OCI-LY3 (cell line): Measurements from ENCODE around the gene UNCX.

Source experiments
- H2AFZ ChIP-seq: fragments of 200-600, 300-600 bp; shearing (Covaris generic); 2 replicates; pipeline ENCODE4 v1.6.0; 2014; ENCODE audit warnings: antibody characterized with exemption, low read depth, low read length
- H3K27ac ChIP-seq: fragments of 200-600, 300-600 bp; sonication (generic); 2 replicates; pipeline ENCODE4 v1.5.1; 2014; ENCODE audit warnings: mild to moderate bottlenecking, low read length, moderate library complexity, mixed read lengths
- H3K27me3 ChIP-seq: fragments of 200-600, 300-600 bp; sonication (generic); 2 replicates; pipeline ENCODE4 v1.6.1; 2014; ENCODE audit warnings: low read depth, low read length, mixed read lengths
- H3K36me3 ChIP-seq: fragments of 200-600, 300-600 bp; sonication (generic); replicated peaks from 2 replicates; pipeline ENCODE3; 2014; ENCODE audit warnings: low read depth, low read length, mixed read lengths
- H3K4me1 ChIP-seq: fragments of 300-600, 200-600 bp; sonication (generic); 2 replicates; pipeline ENCODE4 v1.6.1; 2014; ENCODE audit warnings: low read length, mixed read lengths
- H3K4me2 ChIP-seq: fragments of 200-600, 300-600 bp; sonication (generic); 2 replicates; pipeline ENCODE4 v1.6.1; 2014; ENCODE audit warnings: low read length, mixed read lengths
- H3K4me3 ChIP-seq: fragments of 300-600, 200-600 bp; sonication (generic); 2 replicates; pipeline ENCODE4 v1.5.1; 2014; ENCODE audit warnings: antibody characterized with exemption, mild to moderate bottlenecking, low read length, moderate library complexity
- H3K79me2 ChIP-seq: fragments of 300-600, 200-600 bp; shearing (Covaris generic); 2 replicates; pipeline ENCODE4 v1.6.1; 2014; ENCODE audit warnings: mild to moderate bottlenecking, low read length, mixed read lengths
- H3K9ac ChIP-seq: fragments of 300-600, 200-600 bp; shearing (Covaris generic); 2 replicates; pipeline ENCODE4 v1.6.0; 2014; ENCODE audit warnings: mild to moderate bottlenecking, low read length, moderate library complexity
- H3K9me3 ChIP-seq: fragments of 200-600, 300-600 bp; shearing (Covaris generic); 2 replicates; pipeline ENCODE4 v1.6.1; 2014; ENCODE audit warnings: low read length, mixed read lengths; ENCODE audit not compliant: insufficient read depth
- H4K20me1 ChIP-seq: fragments of 200-600, 300-600 bp; sonication (generic); 2 replicates; pipeline ENCODE4 v1.6.1; 2016; ENCODE audit warnings: low read length, mixed read lengths; ENCODE audit not compliant: insufficient read depth
- EZH2phosphoT487 ChIP-seq: fragments of 200-600 bp; shearing (Covaris generic); IDR thresholded peaks from 2 replicates; pipeline ENCODE4 v1.6.1; 2018; ENCODE audit warnings: antibody characterized with exemption, mixed run types, low read depth
- TF ChIP-seq, protein P1 (sequence below): fragments of 200-600, 300-600 bp; sonication (generic); IDR thresholded peaks from 2 replicates; pipeline ENCODE4 v1.5.1; 2014; ENCODE audit warnings: antibody characterized with exemption, low read length, low read depth

The UNCX gene

DNA sequence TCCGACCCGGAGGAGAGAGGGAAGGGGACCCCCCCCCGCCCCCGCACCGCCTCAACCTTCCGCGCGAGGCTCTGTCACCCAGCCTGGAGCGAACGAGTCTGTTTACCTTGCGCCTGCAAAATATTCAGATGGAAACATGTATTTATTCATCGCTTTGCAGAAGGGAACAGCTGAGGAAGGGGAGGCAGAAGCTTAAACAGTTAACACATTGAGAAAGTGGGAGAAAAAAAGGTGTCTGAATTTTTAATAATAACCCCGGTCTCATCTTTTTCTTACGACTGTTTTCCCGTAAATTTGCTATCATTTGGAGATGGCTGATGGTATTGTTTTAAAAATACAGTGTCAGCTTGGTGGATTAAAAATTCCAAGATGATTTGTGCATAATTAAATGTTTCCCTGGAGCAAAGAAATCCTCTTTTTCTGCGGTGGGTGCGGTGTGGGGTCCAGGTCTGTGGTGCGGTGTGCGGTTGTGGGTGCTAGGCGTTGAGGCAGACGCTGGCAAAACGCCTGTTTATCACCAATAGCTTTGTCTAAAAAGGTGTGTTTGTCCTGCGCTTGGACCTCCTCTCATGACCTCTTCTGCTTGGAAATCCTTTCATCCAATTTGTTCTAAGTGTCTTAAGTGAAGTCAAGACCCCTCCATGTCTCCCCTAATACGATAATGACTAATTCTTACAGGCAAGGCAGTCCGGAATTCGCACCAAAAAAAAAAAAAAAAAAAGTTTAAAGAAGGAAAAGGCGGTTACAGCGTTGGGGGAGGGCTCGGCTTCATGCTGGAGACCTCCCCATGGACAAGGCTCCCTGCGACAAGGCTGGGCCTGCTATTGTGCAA, 1.6 kb downstream of the UNCX start:
- Histone ChIP-seq H3K4me2 (no peak overlapping the region), H3K36me3 (no peaks in the 10 kb centered on the region), H3K27me3 (no peaks in the 10 kb centered on the region), H3K79me2 (no peaks in the 10 kb centered on the region), H3K4me1 (no peaks in the 10 kb centered on the region), H3K4me3 (no peak overlapping the region), H3K9me3 (no peaks in the 10 kb centered on the region), H2AFZ (no peak overlapping the region), H3K9ac (no peak overlapping the region), H4K20me1 (no peaks in the 10 kb centered on the region), H3K27ac (no peak overlapping the region)
- no peak for TF ChIP-seq EZH2phosphoT487
- TF ChIP-seq, protein P1, sequence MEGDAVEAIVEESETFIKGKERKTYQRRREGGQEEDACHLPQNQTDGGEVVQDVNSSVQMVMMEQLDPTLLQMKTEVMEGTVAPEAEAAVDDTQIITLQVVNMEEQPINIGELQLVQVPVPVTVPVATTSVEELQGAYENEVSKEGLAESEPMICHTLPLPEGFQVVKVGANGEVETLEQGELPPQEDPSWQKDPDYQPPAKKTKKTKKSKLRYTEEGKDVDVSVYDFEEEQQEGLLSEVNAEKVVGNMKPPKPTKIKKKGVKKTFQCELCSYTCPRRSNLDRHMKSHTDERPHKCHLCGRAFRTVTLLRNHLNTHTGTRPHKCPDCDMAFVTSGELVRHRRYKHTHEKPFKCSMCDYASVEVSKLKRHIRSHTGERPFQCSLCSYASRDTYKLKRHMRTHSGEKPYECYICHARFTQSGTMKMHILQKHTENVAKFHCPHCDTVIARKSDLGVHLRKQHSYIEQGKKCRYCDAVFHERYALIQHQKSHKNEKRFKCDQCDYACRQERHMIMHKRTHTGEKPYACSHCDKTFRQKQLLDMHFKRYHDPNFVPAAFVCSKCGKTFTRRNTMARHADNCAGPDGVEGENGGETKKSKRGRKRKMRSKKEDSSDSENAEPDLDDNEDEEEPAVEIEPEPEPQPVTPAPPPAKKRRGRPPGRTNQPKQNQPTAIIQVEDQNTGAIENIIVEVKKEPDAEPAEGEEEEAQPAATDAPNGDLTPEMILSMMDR, result no peak

DNA sequence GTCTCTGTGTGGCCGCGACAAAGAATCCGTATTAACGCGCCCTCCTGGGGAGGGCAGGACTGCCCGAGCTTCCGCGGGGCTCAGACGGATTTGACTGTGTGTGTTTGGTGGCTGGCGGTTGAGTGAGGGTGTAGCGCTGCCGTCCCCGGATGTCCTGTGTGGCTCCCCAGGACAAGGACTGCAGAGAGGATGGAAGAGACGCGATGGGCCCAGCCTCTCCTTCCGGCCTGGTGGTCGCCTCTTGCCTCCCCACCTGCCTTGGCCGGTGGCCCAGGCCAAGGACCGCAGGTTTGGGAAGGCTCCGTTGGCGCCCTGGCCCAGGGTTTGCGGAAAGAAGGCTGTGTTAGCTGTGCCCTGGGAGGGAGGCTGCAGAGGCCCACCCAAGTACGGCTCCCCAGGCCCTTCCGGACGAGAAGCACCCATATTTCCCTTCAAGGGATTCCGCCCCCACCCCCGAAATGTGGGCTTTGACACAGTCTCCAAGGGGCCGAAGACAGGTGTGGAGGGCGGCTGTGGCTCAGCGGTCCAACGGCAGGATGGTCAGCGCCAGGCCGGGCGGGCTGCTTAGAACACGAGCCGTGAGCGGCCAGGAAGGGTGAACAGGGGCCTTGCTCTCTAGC, 2.3 kb downstream of the UNCX start:
- TF ChIP-seq EZH2phosphoT487, result no peak
- TF ChIP-seq, protein P1, result no peak
- no peaks in the 10 kb centered on the region for H3K36me3 ChIP-seq
- H3K4me3 ChIP-seq, result no peak overlapping the region
- H3K27me3 ChIP-seq, result no peaks in the 10 kb centered on the region
- H3K9me3 ChIP-seq, result no peaks in the 10 kb centered on the region
- no peak overlapping the region for H3K9ac ChIP-seq
- no peaks in the 10 kb centered on the region for H3K4me1 ChIP-seq
- H3K27ac ChIP-seq, result no peak overlapping the region
- no peaks in the 10 kb centered on the region for H3K79me2 ChIP-seq
- H3K4me2 ChIP-seq, result no peak overlapping the region
- H4K20me1 ChIP-seq, result no peaks in the 10 kb centered on the region
- no peak overlapping the region for H2AFZ ChIP-seq

DNA sequence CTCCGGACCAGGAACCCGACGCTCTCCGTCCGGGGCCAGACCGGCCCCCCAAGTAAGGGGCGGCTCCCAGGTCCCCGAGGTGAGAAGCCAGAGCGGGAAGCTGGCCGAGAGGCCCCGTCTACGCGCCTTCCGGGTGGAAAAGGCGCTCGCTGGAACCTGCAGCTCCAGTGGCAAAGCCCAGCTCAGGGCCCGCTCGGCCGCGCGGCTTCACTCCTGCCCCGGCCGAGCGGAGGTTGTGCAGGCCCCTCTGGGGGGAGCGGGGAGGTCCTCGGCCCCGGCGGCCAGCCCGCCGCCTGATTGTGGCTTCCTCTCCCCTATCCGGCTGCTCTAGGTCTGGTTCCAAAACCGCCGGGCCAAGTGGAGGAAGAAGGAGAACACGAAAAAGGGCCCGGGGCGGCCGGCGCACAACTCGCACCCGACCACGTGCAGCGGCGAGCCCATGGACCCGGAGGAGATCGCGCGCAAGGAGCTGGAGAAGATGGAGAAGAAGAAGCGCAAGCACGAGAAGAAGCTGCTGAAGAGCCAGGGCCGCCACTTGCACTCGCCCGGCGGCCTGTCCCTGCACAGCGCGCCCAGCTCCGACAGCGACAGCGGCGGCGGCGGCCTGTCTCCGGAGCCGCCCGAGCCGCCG, 2.9 kb downstream of the UNCX start:
- no peak overlapping the region for H3K9ac ChIP-seq
- no peak overlapping the region for H3K4me3 ChIP-seq
- no peaks in the 10 kb centered on the region for H3K9me3 ChIP-seq
- no peaks in the 10 kb centered on the region for H3K36me3 ChIP-seq
- no peaks in the 10 kb centered on the region for H3K4me1 ChIP-seq
- H3K27me3 ChIP-seq, result no peaks in the 10 kb centered on the region
- no peak overlapping the region for H2AFZ ChIP-seq
- no peaks in the 10 kb centered on the region for H3K79me2 ChIP-seq
- H3K27ac ChIP-seq, result no peak overlapping the region
- TF ChIP-seq EZH2phosphoT487, result no peak
- TF ChIP-seq, protein P1, result no peak
- H3K4me2 ChIP-seq, result no peak overlapping the region
- no peaks in the 10 kb centered on the region for H4K20me1 ChIP-seq

DNA sequence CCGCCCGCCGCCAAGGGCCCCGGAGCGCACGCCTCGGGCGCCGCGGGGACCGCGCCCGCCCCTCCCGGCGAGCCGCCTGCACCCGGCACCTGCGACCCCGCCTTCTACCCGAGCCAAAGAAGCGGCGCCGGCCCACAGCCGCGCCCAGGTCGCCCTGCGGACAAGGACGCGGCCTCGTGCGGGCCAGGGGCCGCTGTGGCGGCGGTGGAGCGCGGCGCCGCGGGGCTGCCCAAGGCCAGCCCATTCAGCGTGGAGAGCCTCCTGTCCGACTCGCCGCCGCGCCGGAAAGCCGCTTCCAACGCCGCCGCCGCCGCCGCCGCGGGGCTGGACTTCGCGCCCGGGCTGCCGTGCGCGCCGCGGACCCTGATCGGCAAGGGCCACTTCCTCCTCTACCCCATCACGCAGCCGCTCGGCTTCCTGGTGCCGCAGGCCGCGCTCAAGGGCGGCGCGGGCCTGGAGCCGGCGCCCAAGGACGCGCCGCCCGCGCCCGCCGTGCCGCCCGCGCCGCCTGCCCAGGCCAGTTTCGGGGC, 3.5 kb downstream of the UNCX start:
- Histone ChIP-seq H4K20me1 (no peaks in the 10 kb centered on the region), H3K4me2 (no peak overlapping the region), H3K27me3 (no peaks in the 10 kb centered on the region), H2AFZ (no peak overlapping the region), H3K4me3 (no peak overlapping the region), H3K36me3 (no peaks in the 10 kb centered on the region), H3K4me1 (no peaks in the 10 kb centered on the region), H3K9me3 (no peaks in the 10 kb centered on the region), H3K9ac (no peak overlapping the region), H3K27ac (no peak overlapping the region), H3K79me2 (no peaks in the 10 kb centered on the region)
- TF ChIP-seq, protein P1, result no peak
- TF ChIP-seq EZH2phosphoT487, result no peak
